Measurements from ENCODE around the gene FGGY. TPM values are rescaled to one million over a fixed set of nuclear protein-coding genes. Genes with fewer than 3 reads are reported as not detected.
A peak's percentile ranks its signal among the peaks of the same experiment; 100 is the strongest.

The FGGY gene
- total and polyA plus RNA-seq, 11 donors: 7.2 to 42.9 (median 32.0) TPM

DNA sequence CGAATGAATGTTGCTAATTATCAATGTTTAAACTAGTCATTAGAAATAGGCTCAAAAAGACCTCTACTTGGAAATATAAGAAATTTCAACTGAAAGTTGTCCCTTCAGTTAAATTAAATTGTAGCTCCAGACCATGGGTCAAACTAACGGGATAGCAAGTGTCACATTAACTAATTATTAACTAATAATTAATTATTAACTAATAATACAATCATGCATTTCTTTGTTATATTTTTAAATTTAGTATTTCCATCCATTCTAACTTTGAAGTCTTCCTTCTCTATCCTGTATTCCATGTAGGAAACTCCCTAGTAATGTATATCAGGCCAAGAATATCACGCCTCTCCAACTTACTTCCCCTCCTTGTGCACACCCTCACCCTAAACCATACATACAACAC lies 474.5 kb downstream of the FGGY start:
- H3K27ac ChIP-seq: no peak overlapping the region
- WGBS, 4 donors: 97 to 99% (median 97%) methylated on average over 3 of the region's 3 CpGs
- no peaks in the 10 kb centered on the region for H3K36me3 ChIP-seq
- H3K4me3 ChIP-seq: no peak overlapping the region
- no peak for DNase-seq
- no peaks in the 10 kb centered on the region for H3K27me3 ChIP-seq
- H3K4me1 ChIP-seq: peaks cover 0 to 4% (median 0%) of the 10 kb centered on the region in 12 donors
- intact Hi-C loops (cut with DNase I): no loop called here
- no peak for ATAC-seq
- no peaks in the 10 kb centered on the region for H3K9me3 ChIP-seq
- TF ChIP-seq, protein P1, sequence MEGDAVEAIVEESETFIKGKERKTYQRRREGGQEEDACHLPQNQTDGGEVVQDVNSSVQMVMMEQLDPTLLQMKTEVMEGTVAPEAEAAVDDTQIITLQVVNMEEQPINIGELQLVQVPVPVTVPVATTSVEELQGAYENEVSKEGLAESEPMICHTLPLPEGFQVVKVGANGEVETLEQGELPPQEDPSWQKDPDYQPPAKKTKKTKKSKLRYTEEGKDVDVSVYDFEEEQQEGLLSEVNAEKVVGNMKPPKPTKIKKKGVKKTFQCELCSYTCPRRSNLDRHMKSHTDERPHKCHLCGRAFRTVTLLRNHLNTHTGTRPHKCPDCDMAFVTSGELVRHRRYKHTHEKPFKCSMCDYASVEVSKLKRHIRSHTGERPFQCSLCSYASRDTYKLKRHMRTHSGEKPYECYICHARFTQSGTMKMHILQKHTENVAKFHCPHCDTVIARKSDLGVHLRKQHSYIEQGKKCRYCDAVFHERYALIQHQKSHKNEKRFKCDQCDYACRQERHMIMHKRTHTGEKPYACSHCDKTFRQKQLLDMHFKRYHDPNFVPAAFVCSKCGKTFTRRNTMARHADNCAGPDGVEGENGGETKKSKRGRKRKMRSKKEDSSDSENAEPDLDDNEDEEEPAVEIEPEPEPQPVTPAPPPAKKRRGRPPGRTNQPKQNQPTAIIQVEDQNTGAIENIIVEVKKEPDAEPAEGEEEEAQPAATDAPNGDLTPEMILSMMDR (IDR thresholded peaks at IDR 0.05): no peak
- no peak for TF ChIP-seq POLR2A (IDR thresholded peaks at IDR 0.05)

DNA sequence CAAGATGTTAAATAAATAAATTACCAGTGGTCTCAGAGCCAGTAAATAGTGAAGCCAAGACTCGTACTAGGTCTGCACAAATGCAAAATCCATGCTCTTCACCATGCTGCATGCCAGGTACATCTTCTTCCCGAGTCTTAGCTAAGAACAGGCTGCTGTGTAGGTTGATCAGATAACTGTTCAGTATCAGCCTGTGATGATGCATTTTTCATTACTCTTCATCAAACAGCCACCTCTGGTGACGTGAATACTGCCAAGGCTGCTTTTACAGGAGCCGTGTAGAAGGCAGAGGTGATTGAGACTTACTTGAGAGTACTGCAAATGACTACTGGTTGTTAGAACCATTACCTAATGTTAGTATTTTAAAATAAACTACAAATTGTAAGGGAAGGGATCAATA lies 478.6 kb downstream of the FGGY start:
- Histone ChIP-seq H3K27me3 (no peaks in the 10 kb centered on the region), H3K27ac (no peak overlapping the region), H3K4me1 (peaks cover 0 to 4% (median 0%) of the 10 kb centered on the region in 12 donors), H3K36me3 (no peaks in the 10 kb centered on the region), H3K4me3 (no peak overlapping the region), H3K9me3 (no peaks in the 10 kb centered on the region)
- WGBS, 4 donors: 89 to 93% (median 92%) methylated on average over 4 of the region's 4 CpGs
- no peak for DNase-seq
- TF ChIP-seq POLR2A (IDR thresholded peaks at IDR 0.05): no peak
- TF ChIP-seq, protein P1 (IDR thresholded peaks at IDR 0.05): no peak
- intact Hi-C loops (cut with DNase I): no loop called here
- no peak for ATAC-seq

DNA sequence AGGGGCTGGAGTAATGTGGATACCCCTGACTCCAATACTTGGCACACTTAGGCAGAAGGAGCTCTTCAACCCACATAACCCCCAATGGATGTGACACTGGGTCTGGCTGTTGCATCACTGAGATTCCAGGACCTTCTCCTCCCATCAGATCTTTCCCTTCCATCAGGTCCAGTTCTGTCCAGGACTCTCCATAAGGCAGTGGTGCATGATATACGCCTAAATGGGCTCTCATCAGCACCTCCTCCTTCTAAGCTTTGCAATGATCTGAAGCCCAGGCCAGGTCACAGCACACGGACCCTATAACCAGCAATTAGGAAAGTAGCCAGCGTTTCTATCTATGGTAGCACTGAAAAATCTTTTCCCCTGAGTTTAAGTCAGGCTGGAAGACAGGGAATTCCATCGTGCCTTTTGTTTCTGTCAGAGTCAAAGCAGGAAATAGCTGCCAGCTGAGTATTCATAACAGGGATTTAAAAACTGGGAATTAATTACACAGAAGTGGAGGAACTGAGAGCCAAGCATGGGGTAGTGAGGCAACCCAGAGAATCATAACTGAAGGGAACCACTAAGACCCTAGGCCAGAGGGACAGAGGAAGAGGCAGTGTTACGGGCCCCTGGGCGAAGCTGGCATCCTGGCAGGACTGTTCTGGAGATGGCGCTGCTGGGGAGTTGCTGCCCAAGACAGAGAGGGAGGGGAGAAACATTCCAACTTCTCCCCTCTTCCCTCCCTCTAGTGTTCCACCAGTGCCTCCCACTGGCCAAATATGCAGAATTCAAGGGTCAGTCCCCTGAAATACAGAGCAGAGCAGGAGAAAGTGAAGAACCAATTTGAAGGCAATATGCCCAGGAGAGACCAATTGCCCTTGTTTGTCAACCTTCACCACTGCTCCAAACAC lies 480.3 kb downstream of the FGGY start:
- Histone ChIP-seq H3K27ac (no peak overlapping the region), H3K36me3 (no peaks in the 10 kb centered on the region), H3K9me3 (no peaks in the 10 kb centered on the region), H3K4me1 (peaks cover 0 to 4% (median 0%) of the 10 kb centered on the region in 12 donors), H3K4me3 (no peak overlapping the region), H3K27me3 (no peaks in the 10 kb centered on the region)
- TF ChIP-seq POLR2A (IDR thresholded peaks at IDR 0.05): no peak
- TF ChIP-seq, protein P1 (IDR thresholded peaks at IDR 0.05): no peak
- intact Hi-C loops (cut with DNase I): no loop called here
- ATAC-seq (no peak), DNase-seq (no peak)
- WGBS, 4 donors: 62 to 71% (median 68%) methylated on average over 7 of the region's 7 CpGs

DNA sequence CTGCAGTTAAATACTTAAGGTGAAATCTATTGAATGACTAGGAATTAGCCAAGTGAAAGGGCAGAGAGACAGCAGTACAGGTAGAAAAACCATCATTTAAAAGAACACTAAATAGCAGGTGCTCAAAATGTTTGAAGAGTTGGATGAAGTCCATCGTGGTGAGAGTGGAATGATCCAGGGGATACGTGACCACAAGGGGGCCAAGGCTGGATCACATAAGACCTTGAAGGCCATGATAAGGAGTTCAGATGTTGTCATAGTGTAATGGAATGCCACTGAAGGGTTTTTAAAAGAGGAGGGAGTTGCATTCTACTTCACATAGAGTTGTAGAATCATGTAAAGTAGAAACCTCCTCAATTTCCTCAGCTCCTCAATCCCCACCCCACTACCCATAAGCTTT lies 483.1 kb downstream of the FGGY start:
- TF ChIP-seq, protein P1 (IDR thresholded peaks at IDR 0.05): peak in 1 of 12 donors; percentile 7
- TF ChIP-seq POLR2A (IDR thresholded peaks at IDR 0.05): no peak
- WGBS, 4 donors: 67 to 78% (median 75%) methylated on average over 2 of the region's 2 CpGs
- no peak overlapping the region for H3K27ac ChIP-seq
- DNase-seq (no peak), ATAC-seq (no peak)
- no peaks in the 10 kb centered on the region for H3K9me3 ChIP-seq
- no peaks in the 10 kb centered on the region for H3K4me1 ChIP-seq
- intact Hi-C loops (cut with DNase I): no loop called here
- H3K36me3 ChIP-seq: no peaks in the 10 kb centered on the region
- H3K27me3 ChIP-seq: no peaks in the 10 kb centered on the region
- no peak overlapping the region for H3K4me3 ChIP-seq
